C4-2B (cell line): ENCODE measurements around the gene ALOX12.
A peak's percentile ranks its signal among the peaks of the same experiment; 100 is the strongest.

Experiments
- H3K27ac ChIP-seq: fragments of 450-650 bp; 2 replicates; pipeline ENCODE4 v1.5.1; 2017
- ZFX ChIP-seq: fragments of 450-650 bp; IDR thresholded peaks from 2 replicates; pipeline ENCODE4 v1.6.1; 2017
- TF ChIP-seq, protein P1 (sequence below): fragments of 450-650 bp; conservative IDR thresholded peaks from 2 replicates; pipeline ENCODE4 v1.5.1; 2017; ENCODE audit warnings: mild to moderate bottlenecking

The ALOX12 gene

GRCh38 chr17:7003745-7004144, 7.9 kb downstream of the ALOX12 start:
- no peak overlapping the region for H3K27ac ChIP-seq
- TF ChIP-seq, protein P1, sequence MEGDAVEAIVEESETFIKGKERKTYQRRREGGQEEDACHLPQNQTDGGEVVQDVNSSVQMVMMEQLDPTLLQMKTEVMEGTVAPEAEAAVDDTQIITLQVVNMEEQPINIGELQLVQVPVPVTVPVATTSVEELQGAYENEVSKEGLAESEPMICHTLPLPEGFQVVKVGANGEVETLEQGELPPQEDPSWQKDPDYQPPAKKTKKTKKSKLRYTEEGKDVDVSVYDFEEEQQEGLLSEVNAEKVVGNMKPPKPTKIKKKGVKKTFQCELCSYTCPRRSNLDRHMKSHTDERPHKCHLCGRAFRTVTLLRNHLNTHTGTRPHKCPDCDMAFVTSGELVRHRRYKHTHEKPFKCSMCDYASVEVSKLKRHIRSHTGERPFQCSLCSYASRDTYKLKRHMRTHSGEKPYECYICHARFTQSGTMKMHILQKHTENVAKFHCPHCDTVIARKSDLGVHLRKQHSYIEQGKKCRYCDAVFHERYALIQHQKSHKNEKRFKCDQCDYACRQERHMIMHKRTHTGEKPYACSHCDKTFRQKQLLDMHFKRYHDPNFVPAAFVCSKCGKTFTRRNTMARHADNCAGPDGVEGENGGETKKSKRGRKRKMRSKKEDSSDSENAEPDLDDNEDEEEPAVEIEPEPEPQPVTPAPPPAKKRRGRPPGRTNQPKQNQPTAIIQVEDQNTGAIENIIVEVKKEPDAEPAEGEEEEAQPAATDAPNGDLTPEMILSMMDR, result no peak
- no peak for TF ChIP-seq ZFX

DNA sequence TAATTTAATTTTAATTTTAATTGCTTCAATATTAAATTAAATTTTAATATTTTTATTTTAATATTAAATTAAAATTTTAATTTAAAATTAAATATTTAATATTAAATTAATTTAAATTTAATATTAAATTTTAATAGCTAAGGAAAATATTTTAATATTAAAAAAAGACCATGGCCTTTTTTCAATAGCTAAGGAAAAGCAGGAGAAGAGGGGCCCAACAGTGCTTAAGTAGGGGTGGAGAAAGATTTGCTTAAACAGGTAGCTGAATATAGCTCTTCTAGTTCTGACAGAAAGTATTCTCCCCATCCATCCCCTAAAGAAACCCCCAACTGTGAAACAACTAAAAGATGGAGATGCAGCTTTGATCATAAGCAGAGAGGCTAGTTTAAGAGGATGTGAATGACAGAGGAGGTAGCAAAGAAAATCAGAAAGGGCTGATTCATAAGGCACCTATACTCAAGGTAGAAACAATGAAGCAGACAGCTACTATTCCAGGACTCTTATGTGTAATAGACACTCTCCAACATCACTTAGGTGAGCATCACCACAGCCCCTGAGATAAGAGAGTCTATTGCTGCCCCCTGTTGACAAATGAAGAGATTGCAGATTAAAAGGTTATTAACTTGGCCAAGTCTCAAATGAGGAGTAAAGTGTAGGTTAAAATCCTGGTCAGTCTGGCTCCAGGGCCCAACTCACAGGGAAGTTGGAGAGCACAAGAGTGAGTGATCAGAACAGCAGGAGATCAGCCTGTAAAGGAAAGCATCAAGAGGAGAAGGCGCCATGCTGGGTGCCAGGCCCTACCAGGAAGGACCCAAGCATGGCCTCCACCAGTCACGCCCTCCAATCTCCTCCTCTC, 8.8 kb downstream of the ALOX12 start:
- no peak for TF ChIP-seq ZFX
- TF ChIP-seq, protein P1, result peak; percentile 84
- peak overlapping the region; percentile 25 for H3K27ac ChIP-seq

- no peak overlapping the region for H3K27ac ChIP-seq
- TF ChIP-seq, protein P1, result no peak
- TF ChIP-seq ZFX, result no peak
Measured at GRCh38 chr17:7005716-7006115, 9.9 kb downstream of the ALOX12 start.

GRCh38 chr17:7007143-7007542, 11.3 kb downstream of the ALOX12 start:
- no peak overlapping the region for H3K27ac ChIP-seq
- no peak for TF ChIP-seq ZFX
- TF ChIP-seq, protein P1, result no peak

DNA sequence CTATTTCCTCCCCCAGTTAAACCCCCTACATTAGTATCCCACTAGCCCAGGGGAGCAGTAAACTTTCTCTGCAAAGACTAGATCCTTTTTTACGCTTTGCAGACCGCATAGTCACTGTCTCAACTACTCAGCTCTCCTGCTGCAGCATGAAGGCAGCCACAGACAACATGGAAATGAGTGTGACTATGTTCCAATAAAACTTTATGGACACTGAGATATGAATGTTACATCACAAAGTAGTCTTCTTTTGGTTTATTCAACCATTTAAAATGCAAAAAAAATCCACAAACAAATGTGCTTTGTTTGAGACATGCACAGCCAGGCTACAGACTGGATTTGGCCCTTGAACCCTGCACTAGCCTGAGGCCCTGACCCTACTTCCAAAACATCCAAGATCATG, 14.7 kb downstream of the ALOX12 start:
- no peak overlapping the region for H3K27ac ChIP-seq
- TF ChIP-seq, protein P1, result no peak
- no peak for TF ChIP-seq ZFX

DNA sequence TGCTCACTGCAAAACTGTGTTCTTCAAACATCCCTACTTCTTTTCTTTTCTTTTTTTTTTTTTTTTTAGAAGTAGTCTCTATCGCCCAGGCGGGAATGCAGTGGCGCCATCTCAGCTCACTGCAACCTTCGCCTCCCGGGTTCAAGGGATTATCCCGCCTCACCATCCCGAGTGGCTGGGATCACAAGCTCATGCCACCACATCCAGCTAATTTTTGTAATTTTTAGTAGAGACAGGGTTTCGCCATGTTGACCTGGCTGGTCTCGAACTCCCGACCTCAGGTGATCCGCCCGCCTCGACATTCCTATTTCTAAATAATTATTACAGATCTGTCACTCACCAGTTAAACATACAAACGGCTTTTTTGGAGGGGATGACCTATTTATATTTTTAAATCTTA, 15.6 kb downstream of the ALOX12 start:
- H3K27ac ChIP-seq, result peak overlapping the region; percentile 85; the same call in 1 of the 2 replicates
- TF ChIP-seq, protein P1, result no peak
- no peak for TF ChIP-seq ZFX

- TF ChIP-seq ZFX, result no peak
- TF ChIP-seq, protein P1, result no peak
- peak overlapping the region; percentile 85 for H3K27ac ChIP-seq
Measured at GRCh38 chr17:7011942-7012254, 16.0 kb downstream of the ALOX12 start.
